Neural progenitor cell (in vitro differentiated cells): ENCODE results near the gene GLP1R.

ENCODE experiments used
- EZH2 ChIP-seq: fragments of 200-600 bp; sonication (generic); IDR thresholded peaks from 2 replicates; pipeline ENCODE4 v1.6.1; 2017; ENCODE audit warnings: antibody characterized with exemption, mild to moderate bottlenecking, moderate library complexity
- EZH2phosphoT487 ChIP-seq: fragments of 200-600 bp; sonication (generic); IDR thresholded peaks from 2 replicates; pipeline ENCODE4 v1.6.1; 2017; ENCODE audit warnings: antibody characterized with exemption
- TF ChIP-seq, protein P1 (sequence below): fragments of 200-600 bp; sonication (generic); IDR thresholded peaks from 2 replicates; pipeline ENCODE4 v1.5.1; 2017; ENCODE audit warnings: antibody characterized with exemption, mild to moderate bottlenecking

DNA sequence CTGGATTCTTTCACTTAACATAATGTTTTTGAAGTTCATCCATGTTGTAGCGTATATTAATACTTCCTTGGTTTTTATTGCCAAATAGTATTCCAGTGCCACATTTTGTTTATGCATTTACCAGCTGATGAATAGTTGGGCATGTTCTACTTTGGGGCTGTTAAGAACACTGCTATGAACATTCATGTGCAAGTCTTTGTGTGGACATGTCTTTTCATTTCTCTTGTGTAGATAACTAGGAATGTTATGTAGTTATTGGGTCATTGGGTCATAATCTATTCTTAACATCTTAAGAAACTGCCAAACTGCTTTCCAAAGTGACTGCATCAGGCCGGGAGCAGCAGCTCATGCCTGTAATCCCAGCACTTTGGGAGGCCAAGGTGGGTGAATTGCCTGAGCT is 43.8 kb upstream of the GLP1R start:
- TF ChIP-seq, protein P1, sequence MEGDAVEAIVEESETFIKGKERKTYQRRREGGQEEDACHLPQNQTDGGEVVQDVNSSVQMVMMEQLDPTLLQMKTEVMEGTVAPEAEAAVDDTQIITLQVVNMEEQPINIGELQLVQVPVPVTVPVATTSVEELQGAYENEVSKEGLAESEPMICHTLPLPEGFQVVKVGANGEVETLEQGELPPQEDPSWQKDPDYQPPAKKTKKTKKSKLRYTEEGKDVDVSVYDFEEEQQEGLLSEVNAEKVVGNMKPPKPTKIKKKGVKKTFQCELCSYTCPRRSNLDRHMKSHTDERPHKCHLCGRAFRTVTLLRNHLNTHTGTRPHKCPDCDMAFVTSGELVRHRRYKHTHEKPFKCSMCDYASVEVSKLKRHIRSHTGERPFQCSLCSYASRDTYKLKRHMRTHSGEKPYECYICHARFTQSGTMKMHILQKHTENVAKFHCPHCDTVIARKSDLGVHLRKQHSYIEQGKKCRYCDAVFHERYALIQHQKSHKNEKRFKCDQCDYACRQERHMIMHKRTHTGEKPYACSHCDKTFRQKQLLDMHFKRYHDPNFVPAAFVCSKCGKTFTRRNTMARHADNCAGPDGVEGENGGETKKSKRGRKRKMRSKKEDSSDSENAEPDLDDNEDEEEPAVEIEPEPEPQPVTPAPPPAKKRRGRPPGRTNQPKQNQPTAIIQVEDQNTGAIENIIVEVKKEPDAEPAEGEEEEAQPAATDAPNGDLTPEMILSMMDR, result no peak
- TF ChIP-seq EZH2, result no peak
- no peak for TF ChIP-seq EZH2phosphoT487
